ENCODE results near the gene CNNM4.
"Not testable (repeated sequence)": the region's sequence is repeated elsewhere in the genome, so short reads cannot be mapped to it uniquely, and the experiment has no call there.

The CNNM4 gene

GRCh38 chr2:96792772-96793749 is 32.4 kb downstream of the CNNM4 start:
- DNase-seq (ENCODE audit: low spot score), result no peak

GRCh38 chr2:96795076-96795475 is 34.4 kb downstream of the CNNM4 start:
- DNase-seq (ENCODE audit: low spot score), result no peak

- DNase-seq (ENCODE audit: low spot score), result not testable (repeated sequence)
These were observed 35.8 kb downstream of the CNNM4 start for GRCh38 chr2:96796497-96796896.

- no peak for DNase-seq (ENCODE audit: low spot score)
These were observed 36.4 kb downstream of the CNNM4 start for GRCh38 chr2:96797066-96797625.

GRCh38 chr2:96798733-96799622 is 38.3 kb downstream of the CNNM4 start:
- no peak for DNase-seq (ENCODE audit: low spot score)

GRCh38 chr2:96799623-96799935 is 38.9 kb downstream of the CNNM4 start:
- no peak for DNase-seq (ENCODE audit: low spot score)

- no peak for DNase-seq (ENCODE audit: low spot score)
These were observed 39.6 kb downstream of the CNNM4 start for GRCh38 chr2:96800061-96801004.

GRCh38 chr2:96801005-96801785 is 40.5 kb downstream of the CNNM4 start:
- DNase-seq (ENCODE audit: low spot score), result peak; percentile 47

- no peak for DNase-seq (ENCODE audit: low spot score)
These were observed 41.3 kb downstream of the CNNM4 start for GRCh38 chr2:96801786-96802595.

GRCh38 chr2:96802721-96803120 is 42.0 kb downstream of the CNNM4 start:
- no peak for DNase-seq (ENCODE audit: low spot score)

GRCh38 chr2:96804986-96805385 is 44.3 kb downstream of the CNNM4 start:
- DNase-seq (ENCODE audit: low spot score), result no peak

- DNase-seq (ENCODE audit: low spot score), result not testable (repeated sequence)
These were observed 45.2 kb downstream of the CNNM4 start for GRCh38 chr2:96805946-96806345.

- DNase-seq (ENCODE audit: low spot score), result no peak
These were observed 45.9 kb downstream of the CNNM4 start for GRCh38 chr2:96806468-96807126.

- no peak for DNase-seq (ENCODE audit: low spot score)
These were observed 46.4 kb downstream of the CNNM4 start for GRCh38 chr2:96807127-96807471.

GRCh38 chr2:96808176-96808837 is 47.6 kb downstream of the CNNM4 start:
- DNase-seq (ENCODE audit: low spot score), result no peak

- DNase-seq (ENCODE audit: low spot score), result no peak
These were observed 48.6 kb downstream of the CNNM4 start for GRCh38 chr2:96809216-96809882.

- DNase-seq (ENCODE audit: low spot score), result no peak
These were observed 49.5 kb downstream of the CNNM4 start for GRCh38 chr2:96809951-96810782.
